ENCODE results near the gene IL13RA1. TPM values are rescaled to one million over a fixed set of nuclear protein-coding genes. Genes with fewer than 3 reads are reported as not detected.

The IL13RA1 gene
- total RNA-seq, 1 experiment from 2014 or later, result 33.4 TPM

GRCh38 chrX:118763489-118763888 lies 36.1 kb downstream of the IL13RA1 start:
- H4K20me1 ChIP-seq (ENCODE audit: low read length), result no peaks in the 10 kb centered on the region
- no peaks in the 10 kb centered on the region for H3K9me2 ChIP-seq (replicated peaks; ENCODE audit: low read length)
- H3K4me2 ChIP-seq (ENCODE audit: low read length), result no peak overlapping the region
- BruUV-seq (replicated peaks), result no TSS peak
- no peak overlapping the region for H3K9ac ChIP-seq (ENCODE audit: low read length)
- intact Hi-C loops (cut with micrococcal nuclease), result no loop called here
- no peaks in the 10 kb centered on the region for H3K4me1 ChIP-seq (ENCODE audit: insufficient read depth, low read length)
- no peaks in the 10 kb centered on the region for H3K79me2 ChIP-seq (ENCODE audit: low read length)
- no peak for DNase-seq
- peaks cover 4% of the 10 kb centered on the region; the same call in 1 of the 2 replicates for H3K36me3 ChIP-seq (ENCODE audit: low read depth, low read length)
- CTCF ChIA-PET, result no interaction called here
- H3K4me3 ChIP-seq (ENCODE audit: low read length), result no peak overlapping the region
- H2AFZ ChIP-seq (ENCODE audit: low read length), result no peak overlapping the region
- TF ChIP-seq EZH2 (IDR thresholded peaks at IDR 0.05; ENCODE audit: low read length, unreplicated experiment), result no peak
- H3F3A ChIP-seq (ENCODE audit: low read length, unreplicated experiment), result no peaks in the 10 kb centered on the region
- H3K27me3 ChIP-seq (ENCODE audit: low read length), result no peaks in the 10 kb centered on the region
- no peak overlapping the region for H3K27ac ChIP-seq (ENCODE audit: low read length)
- no peaks in the 10 kb centered on the region for H3K9me3 ChIP-seq (ENCODE audit: low read length)
- POLR2A ChIA-PET (ENCODE audit: unreplicated experiment), result no interaction called here
- no peak for ATAC-seq

- H3K9ac ChIP-seq (ENCODE audit: low read length), result no peak overlapping the region
- BruUV-seq (replicated peaks), result no TSS peak
- no peaks in the 10 kb centered on the region for H3K9me3 ChIP-seq (ENCODE audit: low read length)
- no peaks in the 10 kb centered on the region for H3K79me2 ChIP-seq (ENCODE audit: low read length)
- TF ChIP-seq EZH2phosphoT487 (IDR thresholded peaks at IDR 0.05; ENCODE audit: borderline replicate concordance, low read length), result no peak
- no peak for TF ChIP-seq EZH2 (IDR thresholded peaks at IDR 0.05; ENCODE audit: low read length, unreplicated experiment)
- H3K9me2 ChIP-seq (replicated peaks; ENCODE audit: low read length), result no peaks in the 10 kb centered on the region
- no peaks in the 10 kb centered on the region for H4K20me1 ChIP-seq (ENCODE audit: low read length)
- H3K36me3 ChIP-seq (ENCODE audit: low read depth, low read length), result peaks cover 4% of the 10 kb centered on the region; the same call in 1 of the 2 replicates
- no peak overlapping the region for H3K4me3 ChIP-seq (ENCODE audit: low read length)
- no peak overlapping the region for H2AFZ ChIP-seq (ENCODE audit: low read length)
- POLR2A ChIA-PET (ENCODE audit: unreplicated experiment), result no interaction called here
- CTCF ChIA-PET, result no interaction called here
- ATAC-seq (no peak), DNase-seq (no peak)
- H3K27ac ChIP-seq (ENCODE audit: low read length), result no peak overlapping the region
- no peaks in the 10 kb centered on the region for H3K27me3 ChIP-seq (ENCODE audit: low read length)
- intact Hi-C loops (cut with micrococcal nuclease), result no loop called here
- no peak overlapping the region for H3K4me2 ChIP-seq (ENCODE audit: low read length)
- H3F3A ChIP-seq (ENCODE audit: low read length, unreplicated experiment), result no peaks in the 10 kb centered on the region
- no peaks in the 10 kb centered on the region for H3K4me1 ChIP-seq (ENCODE audit: insufficient read depth, low read length)
These were observed 36.7 kb downstream of the IL13RA1 start for GRCh38 chrX:118764122-118764521.

GRCh38 chrX:118770133-118770760 lies 42.8 kb downstream of the IL13RA1 start:
- no peaks in the 10 kb centered on the region for H3F3A ChIP-seq (ENCODE audit: low read length, unreplicated experiment)
- H3K9me2 ChIP-seq (replicated peaks; ENCODE audit: low read length), result no peaks in the 10 kb centered on the region
- ATAC-seq (no peak), DNase-seq (no peak)
- no TSS peak for BruUV-seq (replicated peaks)
- intact Hi-C loops (cut with micrococcal nuclease), result no loop called here
- H3K27ac ChIP-seq (ENCODE audit: low read length), result no peak overlapping the region
- H2AFZ ChIP-seq (ENCODE audit: low read length), result no peak overlapping the region
- H3K4me1 ChIP-seq (ENCODE audit: insufficient read depth, low read length), result peaks cover 17% of the 10 kb centered on the region
- no peak overlapping the region for H3K4me3 ChIP-seq (ENCODE audit: low read length)
- TF ChIP-seq EZH2phosphoT487 (IDR thresholded peaks at IDR 0.05; ENCODE audit: borderline replicate concordance, low read length) (no peak), EZH2 (IDR thresholded peaks at IDR 0.05; ENCODE audit: low read length, unreplicated experiment) (no peak)
- TF ChIP-seq, protein P1, sequence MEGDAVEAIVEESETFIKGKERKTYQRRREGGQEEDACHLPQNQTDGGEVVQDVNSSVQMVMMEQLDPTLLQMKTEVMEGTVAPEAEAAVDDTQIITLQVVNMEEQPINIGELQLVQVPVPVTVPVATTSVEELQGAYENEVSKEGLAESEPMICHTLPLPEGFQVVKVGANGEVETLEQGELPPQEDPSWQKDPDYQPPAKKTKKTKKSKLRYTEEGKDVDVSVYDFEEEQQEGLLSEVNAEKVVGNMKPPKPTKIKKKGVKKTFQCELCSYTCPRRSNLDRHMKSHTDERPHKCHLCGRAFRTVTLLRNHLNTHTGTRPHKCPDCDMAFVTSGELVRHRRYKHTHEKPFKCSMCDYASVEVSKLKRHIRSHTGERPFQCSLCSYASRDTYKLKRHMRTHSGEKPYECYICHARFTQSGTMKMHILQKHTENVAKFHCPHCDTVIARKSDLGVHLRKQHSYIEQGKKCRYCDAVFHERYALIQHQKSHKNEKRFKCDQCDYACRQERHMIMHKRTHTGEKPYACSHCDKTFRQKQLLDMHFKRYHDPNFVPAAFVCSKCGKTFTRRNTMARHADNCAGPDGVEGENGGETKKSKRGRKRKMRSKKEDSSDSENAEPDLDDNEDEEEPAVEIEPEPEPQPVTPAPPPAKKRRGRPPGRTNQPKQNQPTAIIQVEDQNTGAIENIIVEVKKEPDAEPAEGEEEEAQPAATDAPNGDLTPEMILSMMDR (conservative IDR thresholded peaks at IDR 0.05; ENCODE audit: low read depth, low read length), result no peak
- ChIA-PET POLR2A (ENCODE audit: unreplicated experiment) (no interaction called here), CTCF (no interaction called here)
- H3K9me3 ChIP-seq (ENCODE audit: low read length), result no peaks in the 10 kb centered on the region
- H4K20me1 ChIP-seq (ENCODE audit: low read length), result no peaks in the 10 kb centered on the region
- no peaks in the 10 kb centered on the region for H3K79me2 ChIP-seq (ENCODE audit: low read length)
- no peak overlapping the region for H3K4me2 ChIP-seq (ENCODE audit: low read length)
- no peaks in the 10 kb centered on the region for H3K36me3 ChIP-seq (ENCODE audit: low read depth, low read length)
- no peak overlapping the region for H3K9ac ChIP-seq (ENCODE audit: low read length)
- H3K27me3 ChIP-seq (ENCODE audit: low read length), result no peaks in the 10 kb centered on the region

All from PC-3 (cell line).